NK-92 (cell line): Measurements from ENCODE around the gene IRAK3.
"Not testable (repeated sequence)": the region's sequence is repeated elsewhere in the genome, so short reads cannot be mapped to it uniquely, and the experiment has no call there.

Experiments
- DNase-seq: peaks from one replicate; lab custom pipeline; 2025; ENCODE audit not compliant: unreplicated experiment; lab: John Stamatoyannopoulos, UW

Gene IRAK3

DNA sequence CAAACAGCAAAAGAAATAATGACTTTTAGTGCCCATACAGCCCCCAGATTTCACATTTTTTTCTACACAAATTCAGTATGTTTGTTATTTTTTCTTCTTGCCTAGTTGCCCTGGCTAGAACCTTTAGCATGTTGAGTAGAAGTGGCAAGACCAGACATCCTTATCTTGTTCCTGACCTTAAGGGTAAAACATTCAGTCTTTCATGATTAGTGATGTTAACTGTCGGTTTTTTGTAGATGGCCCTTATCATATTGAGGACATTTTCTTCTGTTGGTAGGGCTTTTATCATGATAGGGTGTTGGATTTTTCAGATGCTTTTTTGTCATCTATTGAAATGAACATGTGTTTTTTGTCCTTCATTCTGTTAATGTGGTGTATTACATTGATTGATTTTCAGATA lies 17.1 kb downstream of the IRAK3 start:
- no peak for DNase-seq

DNA sequence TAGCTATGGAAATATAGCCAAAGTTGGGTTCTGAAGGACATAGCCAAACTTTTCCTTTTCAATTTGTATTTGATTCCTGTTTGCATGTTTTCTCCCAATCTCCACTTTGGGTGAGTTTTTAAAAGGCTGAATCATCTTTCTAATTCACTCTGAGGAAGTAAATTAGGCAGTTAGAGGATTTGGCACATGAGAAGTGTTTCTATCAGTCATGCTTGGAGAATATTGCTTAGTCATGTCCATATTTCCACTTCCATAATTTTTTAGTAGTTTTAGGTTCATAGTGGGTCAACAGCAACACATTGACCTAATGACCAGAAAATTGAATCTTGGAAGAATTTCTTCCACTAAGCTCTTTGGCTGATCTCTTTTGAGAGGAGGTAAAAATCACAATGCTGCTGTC lies 21.8 kb downstream of the IRAK3 start:
- no peak for DNase-seq

DNA sequence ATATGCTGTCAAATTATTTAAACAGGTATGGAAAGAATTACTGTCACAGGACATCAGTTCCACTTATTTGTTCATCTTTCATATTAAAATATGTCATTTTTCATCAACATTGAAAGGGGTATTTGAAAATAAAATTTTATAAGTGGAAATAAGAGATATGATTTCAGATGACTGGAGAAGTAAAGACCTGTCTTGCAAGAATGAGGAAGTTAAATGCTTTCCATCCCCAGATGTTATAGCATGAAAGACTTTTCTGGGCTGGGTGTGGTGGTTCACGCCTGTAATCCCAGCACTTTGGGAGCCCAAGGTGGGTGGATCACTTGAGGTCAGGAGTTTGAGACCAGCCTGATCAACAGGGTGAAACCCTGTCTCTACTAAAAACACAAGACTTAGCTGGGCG lies 22.6 kb downstream of the IRAK3 start:
- not testable (repeated sequence) for DNase-seq

DNA sequence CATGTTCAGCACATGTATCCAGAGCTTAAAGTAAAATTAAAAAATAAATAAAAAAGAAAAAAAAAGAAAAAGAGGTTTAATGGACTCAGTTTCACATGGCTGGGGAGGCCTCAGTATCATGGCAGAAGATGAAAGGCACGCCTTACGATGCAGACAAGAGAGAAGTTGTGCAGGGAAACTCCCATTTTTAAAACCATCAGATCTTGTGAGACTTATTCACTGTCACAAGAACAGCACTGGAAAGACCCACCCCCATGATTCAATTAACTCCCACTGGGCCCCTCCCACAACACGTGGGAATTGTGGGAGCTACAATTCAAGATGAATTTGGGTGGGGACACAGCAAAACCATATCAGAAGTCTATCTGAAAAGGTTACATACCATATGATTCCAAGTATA lies 24.0 kb downstream of the IRAK3 start:
- DNase-seq, result not testable (repeated sequence)

DNA sequence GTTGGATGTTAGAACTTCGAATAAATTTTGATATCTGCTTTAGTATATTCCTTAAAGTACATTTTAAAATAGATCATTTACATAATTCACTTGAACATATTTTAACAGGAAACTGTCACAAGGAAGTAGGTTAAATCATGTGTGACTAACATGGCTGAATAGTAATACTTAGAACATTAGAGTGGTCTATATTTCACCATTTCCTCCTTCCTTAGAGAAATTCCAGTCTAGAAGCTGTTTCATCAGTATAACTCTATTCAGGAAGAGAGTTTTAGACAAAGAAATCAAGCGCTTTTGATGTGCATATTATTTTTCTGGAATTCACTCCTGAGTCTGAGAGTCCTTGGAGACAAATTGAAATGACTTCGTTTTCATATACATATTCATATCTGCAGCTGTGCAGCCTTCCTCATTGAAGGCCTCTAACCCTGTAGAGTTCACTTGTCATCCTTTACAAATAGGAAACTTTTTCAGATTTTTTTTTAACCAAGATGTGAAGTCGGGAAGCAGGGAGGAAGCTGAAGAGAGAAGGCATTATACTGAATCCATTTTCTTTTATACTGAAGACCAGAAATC lies 28.4 kb downstream of the IRAK3 start:
- DNase-seq, result no peak

DNA sequence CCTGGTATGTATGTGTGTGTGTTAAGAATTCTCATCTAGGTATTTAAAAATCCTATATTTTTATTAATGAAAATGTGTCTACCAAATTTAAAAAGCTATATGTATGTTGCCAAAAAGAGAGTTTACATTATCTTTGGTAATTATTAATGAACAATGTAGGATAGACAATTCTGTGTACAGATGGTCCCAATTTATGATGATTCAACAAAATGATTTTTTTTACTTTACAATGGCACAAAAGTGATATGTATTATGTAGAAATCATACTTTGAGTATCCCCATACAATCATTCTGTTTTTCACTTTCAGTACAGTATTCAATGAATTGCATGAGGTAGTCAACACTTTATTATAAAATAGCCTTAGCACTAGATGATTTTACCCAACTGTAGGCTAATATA lies 39.4 kb downstream of the IRAK3 start:
- no peak for DNase-seq

DNA sequence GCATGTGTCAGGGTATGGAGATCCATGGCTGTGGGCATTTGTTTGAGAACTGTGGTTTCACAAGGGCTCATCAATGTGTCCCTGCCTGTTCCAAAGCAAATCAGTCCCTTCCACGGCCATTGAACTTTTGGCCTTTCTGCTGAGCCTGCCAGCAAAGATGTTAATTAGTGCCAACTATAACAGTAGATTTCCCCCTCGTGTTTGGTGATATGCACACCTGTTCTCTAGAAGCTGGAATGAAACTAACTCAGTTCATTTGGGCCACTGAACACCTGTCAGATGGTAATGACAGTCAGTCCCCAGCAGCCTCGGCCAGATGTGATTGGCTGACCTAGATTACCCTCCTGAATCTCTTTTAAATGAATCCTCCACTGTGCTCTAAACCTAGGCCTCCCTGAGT lies 43.2 kb downstream of the IRAK3 start:
- no peak for DNase-seq

DNA sequence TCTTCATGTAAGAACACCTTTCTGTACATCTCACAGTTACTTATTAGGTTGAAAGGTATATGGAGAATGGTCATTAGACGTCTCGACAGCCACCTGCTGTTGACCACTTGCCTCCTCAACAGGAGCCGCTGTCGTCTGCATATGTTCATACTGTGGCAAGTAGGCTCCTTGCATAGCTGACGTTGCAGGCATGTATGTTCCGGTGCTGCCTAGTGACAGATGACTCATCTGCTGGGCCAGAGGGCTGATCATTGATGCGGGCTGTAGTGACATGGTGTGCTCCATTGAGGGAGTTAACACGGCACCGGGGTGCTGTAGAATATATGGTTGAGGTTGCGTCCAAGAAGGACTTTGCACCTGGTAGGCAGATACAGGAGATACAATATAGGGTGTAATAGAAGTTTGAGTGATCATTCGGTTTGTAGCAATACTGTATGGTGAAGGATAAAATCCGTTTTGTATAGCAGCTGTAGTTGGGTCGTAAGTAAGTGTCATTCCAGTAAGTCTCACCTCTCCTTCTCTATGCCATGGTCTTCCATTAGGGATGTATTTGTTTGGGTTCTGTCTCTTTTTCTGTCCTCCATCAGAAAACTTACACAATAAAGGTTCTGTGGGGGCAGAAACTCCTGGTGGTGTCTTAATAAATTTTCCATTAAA lies 45.2 kb downstream of the IRAK3 start:
- not testable (repeated sequence) for DNase-seq

DNA sequence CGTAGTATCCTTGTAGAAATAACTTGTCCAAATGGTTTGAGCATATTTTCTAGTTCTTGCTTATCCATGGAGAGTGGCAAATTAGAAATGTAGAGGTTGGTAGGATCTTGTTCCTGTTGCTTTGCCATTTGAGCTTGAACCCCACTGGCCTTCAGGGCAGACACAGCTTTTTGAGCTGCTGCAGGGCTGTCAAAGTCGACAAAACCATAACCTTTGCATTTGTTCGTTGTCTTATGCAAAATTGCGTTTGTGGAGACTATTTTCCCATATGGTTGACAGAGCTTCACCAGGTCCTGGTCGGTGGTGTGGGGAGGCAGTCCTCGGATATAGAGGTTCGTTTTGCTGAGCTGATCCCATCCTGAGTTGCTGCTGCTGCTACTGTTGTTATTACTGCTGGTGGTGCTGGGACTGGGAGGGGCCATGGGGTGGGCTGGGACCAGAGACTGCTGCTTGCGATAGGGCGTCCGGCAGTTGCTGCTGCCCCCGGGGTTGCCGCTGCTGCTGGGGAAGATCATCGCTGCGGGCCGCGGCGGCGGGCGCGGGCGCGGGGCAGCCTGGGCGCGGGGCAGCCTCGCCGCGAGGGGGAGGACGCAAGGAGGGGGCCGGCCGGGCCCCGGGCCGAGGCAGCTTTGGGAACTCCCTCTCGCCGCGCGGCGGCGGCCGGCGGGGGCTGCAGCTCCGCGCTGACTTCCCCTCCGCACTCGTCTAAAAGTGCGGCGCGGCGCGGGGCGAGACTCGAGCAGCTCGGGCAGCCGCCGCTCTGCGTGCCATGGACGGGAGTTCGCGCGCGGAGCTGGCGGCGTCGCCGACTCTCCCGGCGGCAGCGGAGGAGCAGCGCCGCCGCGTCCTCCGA lies 46.0 kb downstream of the IRAK3 start:
- DNase-seq, result not testable (repeated sequence)

DNA sequence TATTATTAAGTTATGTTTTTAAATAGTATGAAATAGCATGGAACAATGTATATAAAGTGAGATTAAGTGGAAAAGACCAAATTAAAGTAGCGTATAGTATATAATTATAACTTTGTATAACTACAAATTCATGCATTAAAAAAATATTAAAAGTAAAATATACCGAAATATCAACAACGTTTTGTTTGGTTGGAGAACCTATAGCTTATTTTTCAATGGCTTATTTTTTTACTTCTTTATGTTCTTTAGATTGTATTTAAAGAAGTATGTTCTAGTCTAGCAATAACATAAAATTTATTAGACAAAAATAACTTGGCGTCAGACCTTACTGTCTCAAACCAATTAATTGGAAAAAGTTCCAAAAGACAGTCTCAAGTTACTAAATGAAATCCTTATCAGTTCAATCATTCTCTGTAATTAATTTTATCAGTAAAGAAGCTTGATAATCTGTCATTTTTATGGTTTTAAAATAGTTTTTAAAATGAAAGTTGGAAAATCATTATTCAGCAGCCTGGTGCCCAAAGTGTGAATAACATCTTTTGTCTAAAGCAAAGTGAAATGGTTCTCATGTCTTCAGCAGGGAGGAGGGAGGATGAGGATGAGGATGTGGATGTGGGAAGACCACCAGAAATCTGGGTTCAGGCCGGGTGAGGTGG lies 46.7 kb downstream of the IRAK3 start:
- no peak for DNase-seq

DNA sequence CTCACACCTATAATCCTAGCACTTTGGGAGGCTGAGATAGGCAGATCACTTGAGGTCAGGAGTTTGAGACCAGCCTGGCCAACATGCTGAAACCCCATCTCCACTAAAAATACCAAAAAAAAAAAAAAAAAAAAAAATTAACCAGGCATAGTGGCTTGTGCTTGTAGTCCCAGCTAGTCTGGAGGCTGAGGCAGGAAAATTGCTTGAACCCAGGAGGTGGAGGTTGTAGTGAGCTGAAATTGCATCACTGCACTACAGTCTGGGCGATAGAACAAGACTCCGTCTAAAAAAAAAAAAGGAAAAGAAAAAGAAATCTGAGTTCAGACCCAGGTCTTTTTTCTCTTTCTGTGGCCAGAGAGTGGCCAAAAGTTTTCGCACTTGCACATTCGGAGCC lies 47.3 kb downstream of the IRAK3 start:
- not testable (repeated sequence) for DNase-seq

DNA sequence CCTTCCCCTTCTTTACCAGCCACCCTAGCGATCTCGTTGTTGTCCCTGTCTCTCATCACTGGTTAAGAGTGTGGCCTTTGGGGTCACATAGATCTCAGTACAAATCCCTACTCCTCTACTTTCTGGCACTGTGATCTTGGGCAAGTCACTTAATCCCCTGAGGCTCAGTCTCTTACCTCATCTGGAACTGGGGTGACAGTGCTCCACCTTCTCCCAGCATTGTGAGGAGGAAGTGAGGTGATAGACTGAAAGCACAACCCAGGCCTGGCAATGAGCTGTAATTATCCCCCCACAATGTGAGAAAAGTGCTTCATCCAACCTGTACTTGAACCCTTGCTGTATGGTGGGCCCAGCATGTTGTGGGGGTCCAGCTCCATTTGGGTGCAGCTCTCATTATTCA lies 48.0 kb downstream of the IRAK3 start:
- DNase-seq, result no peak

DNA sequence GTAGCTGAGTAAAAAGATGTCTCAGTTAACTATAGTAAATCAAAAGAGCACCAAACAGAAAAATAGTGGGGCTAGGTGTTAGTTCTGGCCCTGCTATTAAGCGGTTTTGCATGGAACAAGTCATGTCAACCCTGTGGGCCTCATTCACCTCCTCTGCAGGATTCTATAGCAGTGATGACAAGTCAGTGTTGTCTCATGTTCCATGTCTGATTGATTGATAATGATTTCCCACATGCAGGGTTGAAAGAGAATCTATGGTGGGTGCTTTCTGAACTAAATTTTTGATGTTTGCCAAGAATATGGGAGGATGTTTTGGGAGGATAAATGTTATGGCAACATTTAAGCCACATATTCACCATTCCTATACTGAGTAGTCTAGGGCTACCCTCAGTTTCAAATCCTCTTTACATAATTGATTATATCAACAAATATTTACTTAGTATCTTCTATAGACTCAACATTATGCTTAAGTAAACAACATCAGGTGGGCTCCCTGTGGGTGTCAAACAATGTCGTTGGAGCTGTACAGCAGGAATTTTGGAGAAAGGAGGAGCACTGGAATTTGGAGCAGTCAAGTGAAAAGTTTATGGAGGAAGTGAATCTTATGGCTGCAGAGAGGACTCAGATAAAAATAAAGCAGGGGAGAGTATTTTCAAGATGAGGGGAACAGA lies 48.6 kb downstream of the IRAK3 start:
- DNase-seq, result no peak

DNA sequence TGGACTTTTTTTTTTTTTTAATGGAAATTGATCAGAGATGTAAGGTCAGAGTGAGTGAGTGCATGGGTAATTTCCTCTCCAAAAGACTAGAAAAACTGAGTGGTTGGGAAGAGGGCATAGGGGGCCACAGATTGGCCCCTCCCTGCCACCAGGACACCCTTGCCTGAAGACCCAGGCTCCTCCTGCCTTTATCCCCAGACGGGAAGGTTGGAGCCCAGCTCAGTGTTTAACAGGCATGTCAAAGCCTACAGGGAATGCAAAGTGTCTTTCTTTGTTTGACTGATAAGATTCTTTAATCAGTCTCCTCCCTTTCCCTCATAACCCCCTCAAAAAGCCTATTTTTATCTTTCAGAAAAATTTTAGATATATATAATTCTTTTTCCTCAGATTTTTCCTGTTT lies 50.3 kb downstream of the IRAK3 start:
- DNase-seq, result no peak

DNA sequence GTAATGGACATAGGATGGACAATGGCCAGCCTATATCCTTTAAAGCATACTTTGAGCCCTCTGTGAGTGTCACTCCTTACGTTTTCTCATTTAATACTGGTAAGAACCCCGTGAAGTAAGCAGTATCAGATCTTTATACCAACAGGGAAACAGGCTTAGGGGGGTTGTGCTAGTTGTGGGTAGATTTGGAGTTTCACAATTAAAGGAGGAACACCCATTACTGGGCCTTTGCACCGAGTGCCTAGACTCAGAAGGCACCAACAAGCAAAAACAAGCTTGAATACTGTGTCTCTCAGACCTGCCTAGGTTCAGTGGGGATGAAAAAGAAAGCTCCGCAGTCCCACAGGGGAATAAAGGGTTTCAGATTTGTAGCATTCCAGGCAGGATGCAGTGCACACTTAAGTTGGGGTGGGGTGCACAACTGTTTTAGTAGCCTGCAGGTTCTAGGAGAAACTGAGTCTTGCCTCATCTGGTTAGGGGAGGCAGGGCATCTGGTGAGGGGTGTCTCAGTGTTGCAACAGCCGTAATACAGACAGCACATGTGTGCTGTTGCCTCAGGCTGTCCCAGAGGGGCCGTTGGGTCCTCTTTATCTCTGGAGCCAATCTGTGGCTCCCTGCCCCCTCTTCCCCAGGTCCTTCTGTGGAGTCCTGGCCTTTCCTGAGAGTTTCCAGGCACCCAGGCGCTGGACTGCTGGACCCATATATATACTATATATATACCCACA lies 51.2 kb downstream of the IRAK3 start:
- no peak for DNase-seq

DNA sequence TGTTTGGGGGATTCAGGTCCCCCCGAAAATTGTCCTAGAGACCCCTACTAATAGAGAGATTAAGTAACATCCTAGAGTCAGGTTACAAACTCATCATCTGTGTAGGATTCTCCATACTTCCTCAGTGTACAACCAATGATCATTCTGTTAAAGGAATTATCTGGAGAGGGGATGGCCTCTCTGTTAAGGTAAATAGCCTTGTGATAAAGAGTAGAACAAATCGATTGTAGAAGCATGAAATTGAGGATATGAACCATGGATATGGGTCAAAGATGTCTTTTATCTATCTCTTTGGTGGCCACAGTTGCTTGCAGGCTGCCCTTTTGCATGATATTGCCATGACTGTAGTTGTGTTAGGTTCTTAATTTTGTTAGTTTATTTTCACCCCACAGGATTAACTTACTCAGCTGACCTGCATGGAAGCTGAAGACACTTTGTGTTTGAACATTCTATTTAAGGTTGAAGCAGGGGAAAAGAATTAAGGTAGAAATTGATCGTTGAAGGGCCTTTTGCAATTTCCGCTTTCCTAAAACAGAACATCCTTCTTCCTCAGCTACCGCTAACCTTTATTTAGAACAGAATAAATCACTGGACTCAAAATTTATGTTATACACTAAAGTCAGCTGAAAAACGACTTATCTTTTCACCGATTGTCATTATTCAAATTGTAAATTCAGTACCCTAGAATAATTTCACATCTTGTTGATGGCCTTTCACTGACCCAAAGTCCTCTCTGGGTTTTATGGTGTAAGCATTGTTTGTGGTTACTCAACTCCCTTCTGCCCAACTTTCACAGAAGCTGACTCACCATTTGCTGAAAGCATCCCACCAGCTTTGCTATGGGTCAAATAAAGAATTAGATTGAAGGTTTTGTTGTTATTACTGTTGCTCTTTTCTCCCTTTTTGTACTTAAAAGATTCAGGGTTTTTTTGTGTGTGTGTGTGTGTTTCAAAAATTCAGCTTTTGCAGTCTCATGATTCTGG lies 52.3 kb downstream of the IRAK3 start:
- no peak for DNase-seq

DNA sequence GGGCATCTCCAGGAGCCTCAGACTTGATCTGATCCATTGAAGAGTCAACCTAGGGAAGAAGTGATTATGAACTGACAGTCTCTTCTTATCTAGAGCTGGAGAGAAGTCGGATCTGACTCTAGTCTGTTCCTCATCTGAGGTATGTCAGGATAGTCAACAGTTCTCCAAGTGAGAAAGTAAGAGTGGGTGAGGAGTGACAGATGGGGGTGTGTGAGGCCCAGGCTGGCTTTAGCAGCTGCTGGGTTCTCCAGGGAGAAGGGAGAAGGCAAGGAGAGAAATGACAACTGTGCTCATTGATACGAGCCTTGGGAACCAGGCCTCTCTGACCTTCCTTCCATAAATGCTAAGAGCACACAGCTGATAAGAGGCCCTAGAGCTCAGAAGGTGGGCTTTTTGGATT lies 53.3 kb downstream of the IRAK3 start:
- DNase-seq, result no peak

DNA sequence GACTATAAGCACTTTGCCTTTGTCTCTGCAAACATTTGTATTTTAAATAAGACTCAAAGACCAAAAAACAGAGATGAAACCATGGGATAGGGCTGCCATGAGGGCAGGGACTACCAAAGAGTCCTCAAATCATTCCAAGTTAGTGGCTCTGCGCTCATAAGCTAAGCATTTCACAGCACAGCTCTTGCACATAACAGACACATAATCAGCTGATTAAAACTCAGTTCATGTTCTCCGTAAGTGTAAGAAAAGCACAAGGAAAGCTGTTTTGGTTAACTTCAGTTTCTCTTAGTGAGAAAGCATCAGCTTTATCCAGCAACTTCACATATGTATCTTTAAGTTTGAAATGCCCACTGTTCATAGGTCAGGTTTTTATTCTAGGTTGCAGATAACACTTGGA lies 54.9 kb downstream of the IRAK3 start:
- DNase-seq, result no peak

DNA sequence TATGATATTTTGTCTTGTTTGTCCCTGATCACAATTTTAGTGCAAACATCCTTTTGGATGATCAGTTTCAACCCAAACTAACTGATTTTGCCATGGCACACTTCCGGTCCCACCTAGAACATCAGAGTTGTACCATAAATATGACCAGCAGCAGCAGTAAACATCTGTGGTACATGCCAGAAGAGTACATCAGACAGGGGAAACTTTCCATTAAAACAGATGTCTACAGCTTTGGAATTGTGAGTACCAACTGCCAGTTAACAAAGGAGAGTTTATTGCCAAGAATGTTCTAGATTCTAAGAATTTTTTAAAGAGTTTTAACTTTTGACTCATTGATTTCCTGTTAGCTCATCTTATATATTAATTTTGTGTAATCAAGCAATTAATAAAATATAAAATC lies 55.4 kb downstream of the IRAK3 start:
- no peak for DNase-seq
